ENCODE results near the gene TIE1.

DNA sequence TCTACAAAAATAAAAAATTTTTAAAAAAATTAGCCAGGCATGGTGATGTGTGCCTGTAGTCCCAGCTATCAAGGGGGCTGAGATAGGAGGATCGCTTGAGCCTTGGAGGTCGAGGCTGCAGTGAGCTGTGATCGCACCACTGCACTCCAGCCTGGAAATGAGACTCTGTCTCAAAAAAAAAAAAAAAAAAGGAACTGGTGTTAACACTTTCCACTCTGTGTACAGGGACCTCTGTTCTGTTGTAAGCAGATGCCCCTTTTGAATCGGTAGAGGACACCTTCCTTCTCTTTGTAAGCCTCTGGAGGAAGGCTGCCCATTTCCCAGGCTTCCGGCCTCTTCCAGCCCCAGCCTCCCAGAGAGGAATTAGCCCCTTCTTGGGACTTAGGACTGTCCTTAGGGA is 8.1 kb upstream of the TIE1 start:
- TF ChIP-seq, protein P1, sequence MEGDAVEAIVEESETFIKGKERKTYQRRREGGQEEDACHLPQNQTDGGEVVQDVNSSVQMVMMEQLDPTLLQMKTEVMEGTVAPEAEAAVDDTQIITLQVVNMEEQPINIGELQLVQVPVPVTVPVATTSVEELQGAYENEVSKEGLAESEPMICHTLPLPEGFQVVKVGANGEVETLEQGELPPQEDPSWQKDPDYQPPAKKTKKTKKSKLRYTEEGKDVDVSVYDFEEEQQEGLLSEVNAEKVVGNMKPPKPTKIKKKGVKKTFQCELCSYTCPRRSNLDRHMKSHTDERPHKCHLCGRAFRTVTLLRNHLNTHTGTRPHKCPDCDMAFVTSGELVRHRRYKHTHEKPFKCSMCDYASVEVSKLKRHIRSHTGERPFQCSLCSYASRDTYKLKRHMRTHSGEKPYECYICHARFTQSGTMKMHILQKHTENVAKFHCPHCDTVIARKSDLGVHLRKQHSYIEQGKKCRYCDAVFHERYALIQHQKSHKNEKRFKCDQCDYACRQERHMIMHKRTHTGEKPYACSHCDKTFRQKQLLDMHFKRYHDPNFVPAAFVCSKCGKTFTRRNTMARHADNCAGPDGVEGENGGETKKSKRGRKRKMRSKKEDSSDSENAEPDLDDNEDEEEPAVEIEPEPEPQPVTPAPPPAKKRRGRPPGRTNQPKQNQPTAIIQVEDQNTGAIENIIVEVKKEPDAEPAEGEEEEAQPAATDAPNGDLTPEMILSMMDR (IDR thresholded peaks at IDR 0.05), result no peak
- no peak for TF ChIP-seq EZH2 (IDR thresholded peaks at IDR 0.05)

Data from neural progenitor cell (in vitro differentiated cells).